Keratinocyte (primary cell): ENCODE measurements around the gene GNB1L. TPM values are rescaled to one million over a fixed set of nuclear protein-coding genes. Genes with fewer than 3 reads are reported as not detected.

Experiments used
- DNase-seq: peaks from one replicate; pipeline ENCODE4 v3.0.0-alpha.2; 2011; ENCODE audit warnings: low read depth, missing footprints, low spot score
- FAIRE-seq: peaks from 2 replicates; lab custom pipeline; 2011; peaks lifted over from hg19 to GRCh38; lab: Jason Lieb, UNC
- H2AFZ ChIP-seq: 2 replicates; pipeline ENCODE4 v1.6.0; 2012; ENCODE audit warnings: low read length, control low read depth, inconsistent platforms; ENCODE audit not compliant: control insufficient read depth
- H3K27ac ChIP-seq: 2 replicates; pipeline ENCODE4 v1.5.1; 2011; ENCODE audit warnings: low read length; ENCODE audit not compliant: control insufficient read depth, insufficient read depth
- H3K27me3 ChIP-seq: 3 replicates; pipeline ENCODE4 v1.6.0; 2011; ENCODE audit warnings: low read length; ENCODE audit not compliant: control insufficient read depth, insufficient read depth; ENCODE audit errors: extremely low read depth
- H3K36me3 ChIP-seq, 2 experiments: 2 replicates in 1 of 2; 3 replicates in 1 of 2; pipeline ENCODE4 v1.5.1; 2011; ENCODE audit warnings: low read length in 2 of 2, mild to moderate bottlenecking in 1 of 2; ENCODE audit not compliant: control insufficient read depth in 2 of 2, insufficient read depth in 2 of 2; ENCODE audit errors: extremely low read depth in 1 of 2
- H3K4me1 ChIP-seq: 3 replicates; pipeline ENCODE4 v1.5.1; 2011; ENCODE audit warnings: low read length; ENCODE audit not compliant: control insufficient read depth, insufficient read depth; ENCODE audit errors: extremely low read depth
- H3K4me2 ChIP-seq: 3 replicates; pipeline ENCODE4 v1.6.0; 2011; ENCODE audit warnings: low read depth, low read length; ENCODE audit not compliant: control insufficient read depth, insufficient read depth; ENCODE audit errors: extremely low read depth
- H3K4me3 ChIP-seq, 3 experiments: fragments of 200-600 bp in 1 of 3; sonication (generic) in 1 of 3; 2 replicates in 2 of 3; 3 replicates in 1 of 3; pipeline ENCODE4 v1.5.1; 2011 to 2016; ENCODE audit warnings: low read length in 3 of 3, mild to moderate bottlenecking in 3 of 3, control low read depth in 2 of 3, inconsistent platforms in 1 of 3, low read depth in 1 of 3, mixed read lengths in 1 of 3, mixed run types in 1 of 3, moderate library complexity in 1 of 3; ENCODE audit not compliant: control insufficient read depth in 2 of 3, insufficient read depth in 2 of 3; ENCODE audit errors: extremely low read depth in 1 of 3
- H3K79me2 ChIP-seq: 2 replicates; pipeline ENCODE4 v1.6.0; 2012; ENCODE audit warnings: low read length; ENCODE audit not compliant: control insufficient read depth, insufficient read depth
- H3K9ac ChIP-seq: 3 replicates; pipeline ENCODE4 v1.6.0; 2011; ENCODE audit warnings: low read length; ENCODE audit not compliant: control insufficient read depth, insufficient read depth; ENCODE audit errors: extremely low read depth
- H3K9me1 ChIP-seq: 3 replicates; pipeline ENCODE4 v1.6.0; 2011; ENCODE audit warnings: low read length; ENCODE audit not compliant: control insufficient read depth, insufficient read depth; ENCODE audit errors: extremely low read depth
- H3K9me3 ChIP-seq: 2 replicates; pipeline ENCODE4 v1.5.1; 2012; ENCODE audit warnings: low read depth, low read length; ENCODE audit not compliant: control insufficient read depth
- H4K20me1 ChIP-seq: 3 replicates; pipeline ENCODE4 v1.6.0; 2011; ENCODE audit warnings: low read length; ENCODE audit not compliant: control insufficient read depth, insufficient read depth; ENCODE audit errors: extremely low read depth
- EZH2 ChIP-seq: IDR thresholded peaks from one replicate; pipeline ENCODE4 v1.6.1; 2012; ENCODE audit warnings: inconsistent platforms, mild to moderate bottlenecking, low read length, moderate library complexity
- dilution Hi-C: fragments of 300-500 bp; cut with MboI; formaldehyde crosslinking; loops from one replicate; pipeline ENCODE4 v1.7.0; 2020; ENCODE audit warnings: low sequenced_read_pairs; ENCODE audit not compliant: extremely low pct_ligation_motif_present
- polyA plus RNA-seq, 5 experiments: library from polyadenylated mRNA; depleted of rRNA in 3 of 5; stranded (reverse) in 3 of 5; stranded (forward) in 1 of 5; unstranded in 1 of 5; fragments of >200 nt; gene quantifications; 1 replicate in 1 of 5; 2 replicates in 3 of 5; 3 replicates in 1 of 5; pipeline versions ENCODE4 v1.2.1 to v1.2.3, GENCODE V29; 2011 to 2012; ENCODE audit warnings: missing spikeins in 2 of 5, low read depth in 1 of 5, low replicate concordance in 1 of 5
- TF ChIP-seq, protein P1 (sequence below), 3 experiments: IDR thresholded peaks in 1 of 3; conservative IDR thresholded peaks in 1 of 3; optimal IDR thresholded peaks in 1 of 3; 2 replicates in 2 of 3; 3 replicates in 1 of 3; pipeline versions ENCODE3 to v1.5.1; 2011; ENCODE audit warnings: low read length in 3 of 3, mild to moderate bottlenecking in 3 of 3, moderate library complexity in 2 of 3, control low read depth in 1 of 3, inconsistent platforms in 1 of 3; ENCODE audit not compliant: insufficient read depth in 2 of 3; ENCODE audit errors: extremely low read depth in 1 of 3

GNB1L gene
- polyA plus RNA-seq, 1 donor (not counting 4 experiments of a cell fraction or from before 2014, with no cell fraction given): 2.0 TPM

- no peaks in the 10 kb centered on the region for H3K27me3 ChIP-seq
- peaks cover 8% of the 10 kb centered on the region for H3K79me2 ChIP-seq
- no peak overlapping the region for H2AFZ ChIP-seq
- dilution Hi-C loops: no loop called here
- no peak for DNase-seq
- H3K9me1 ChIP-seq: no peaks in the 10 kb centered on the region
- H3K36me3 ChIP-seq: no peaks in the 10 kb centered on the region
- H3K9ac ChIP-seq: no peak overlapping the region
- H3K9me3 ChIP-seq: no peaks in the 10 kb centered on the region
- no peak overlapping the region for H3K27ac ChIP-seq
- no peak overlapping the region for H3K4me2 ChIP-seq
- H3K4me3 ChIP-seq: no peak overlapping the region
- TF ChIP-seq, protein P1, sequence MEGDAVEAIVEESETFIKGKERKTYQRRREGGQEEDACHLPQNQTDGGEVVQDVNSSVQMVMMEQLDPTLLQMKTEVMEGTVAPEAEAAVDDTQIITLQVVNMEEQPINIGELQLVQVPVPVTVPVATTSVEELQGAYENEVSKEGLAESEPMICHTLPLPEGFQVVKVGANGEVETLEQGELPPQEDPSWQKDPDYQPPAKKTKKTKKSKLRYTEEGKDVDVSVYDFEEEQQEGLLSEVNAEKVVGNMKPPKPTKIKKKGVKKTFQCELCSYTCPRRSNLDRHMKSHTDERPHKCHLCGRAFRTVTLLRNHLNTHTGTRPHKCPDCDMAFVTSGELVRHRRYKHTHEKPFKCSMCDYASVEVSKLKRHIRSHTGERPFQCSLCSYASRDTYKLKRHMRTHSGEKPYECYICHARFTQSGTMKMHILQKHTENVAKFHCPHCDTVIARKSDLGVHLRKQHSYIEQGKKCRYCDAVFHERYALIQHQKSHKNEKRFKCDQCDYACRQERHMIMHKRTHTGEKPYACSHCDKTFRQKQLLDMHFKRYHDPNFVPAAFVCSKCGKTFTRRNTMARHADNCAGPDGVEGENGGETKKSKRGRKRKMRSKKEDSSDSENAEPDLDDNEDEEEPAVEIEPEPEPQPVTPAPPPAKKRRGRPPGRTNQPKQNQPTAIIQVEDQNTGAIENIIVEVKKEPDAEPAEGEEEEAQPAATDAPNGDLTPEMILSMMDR (optimal IDR thresholded peaks at IDR 0.05 in 1 of 3, IDR thresholded peaks at IDR 0.05 in 1 of 3, conservative IDR thresholded peaks at IDR 0.05 in 1 of 3; ENCODE audit: extremely low read depth in 1 of 3, insufficient read depth in 2 of 3, low read length in 3 of 3): no peak
- TF ChIP-seq EZH2: no peak
- H4K20me1 ChIP-seq: no peaks in the 10 kb centered on the region
- peaks cover 53% of the 10 kb centered on the region for H3K4me1 ChIP-seq
- no peak for FAIRE-seq
Observed at GRCh38 chr22:19879246-19879570, 24.5 kb upstream of the GNB1L start.

GRCh38 chr22:19878461-19879245 lies 24.0 kb upstream of the GNB1L start:
- no peaks in the 10 kb centered on the region for H4K20me1 ChIP-seq
- no peak overlapping the region for H3K4me3 ChIP-seq
- no peaks in the 10 kb centered on the region for H3K27me3 ChIP-seq
- H3K79me2 ChIP-seq: peaks cover 8% of the 10 kb centered on the region
- H3K27ac ChIP-seq: no peak overlapping the region
- TF ChIP-seq EZH2: no peak
- no peak for FAIRE-seq
- H3K9me1 ChIP-seq: no peaks in the 10 kb centered on the region
- H3K36me3 ChIP-seq: no peaks in the 10 kb centered on the region
- H3K9me3 ChIP-seq: no peaks in the 10 kb centered on the region
- peaks cover 59% of the 10 kb centered on the region for H3K4me1 ChIP-seq
- DNase-seq: no peak
- H3K9ac ChIP-seq: no peak overlapping the region
- no peak overlapping the region for H2AFZ ChIP-seq
- no peak overlapping the region for H3K4me2 ChIP-seq
- dilution Hi-C loops: no loop called here
